Activated CD4-positive, CD25-positive, alpha-beta regulatory T cell treated with anti-CD3 and anti-CD28 coated beads, Interleukin-2, amount 50 U/mL, for 72 hours (primary cell): Measurements from ENCODE around the gene CDH24.

ENCODE experiments used
- DNase-seq: peaks from one replicate; pipeline ENCODE4 v3.0.0; 2021

The CDH24 gene

GRCh38 chr14:23060536-23061260 is 3.4 kb upstream of the CDH24 start:
- no peak for DNase-seq

- DNase-seq: no peak
Measured at GRCh38 chr14:23058654-23059504, 1.6 kb upstream of the CDH24 start.

- peak; percentile 87 for DNase-seq
Measured at GRCh38 chr14:23057757-23058653, 685 bp upstream of the CDH24 start.

- DNase-seq: peak; percentile 61
Measured at GRCh38 chr14:23056145-23056955, 970 bp downstream of the CDH24 start.

GRCh38 chr14:23055621-23056144 is 1.6 kb downstream of the CDH24 start:
- no peak for DNase-seq

- no peak for DNase-seq
Measured at GRCh38 chr14:23055147-23055550, 2.2 kb downstream of the CDH24 start.

- DNase-seq: no peak
Measured at GRCh38 chr14:23054000-23054811, 3.1 kb downstream of the CDH24 start.

GRCh38 chr14:23053426-23053825 is 3.9 kb downstream of the CDH24 start:
- no peak for DNase-seq

GRCh38 chr14:23052671-23053070 is 4.6 kb downstream of the CDH24 start:
- no peak for DNase-seq

- no peak for DNase-seq
Measured at GRCh38 chr14:23052182-23052623, 5.1 kb downstream of the CDH24 start.

GRCh38 chr14:23051141-23052057 is 5.9 kb downstream of the CDH24 start:
- no peak for DNase-seq

GRCh38 chr14:23049011-23049410 is 8.3 kb downstream of the CDH24 start:
- no peak for DNase-seq

GRCh38 chr14:23047751-23048693 is 9.3 kb downstream of the CDH24 start:
- no peak for DNase-seq

GRCh38 chr14:23047034-23047634 is 10.2 kb downstream of the CDH24 start:
- no peak for DNase-seq

GRCh38 chr14:23045419-23046357 is 11.6 kb downstream of the CDH24 start:
- no peak for DNase-seq

GRCh38 chr14:23044840-23045239 is 12.5 kb downstream of the CDH24 start:
- no peak for DNase-seq

GRCh38 chr14:23043754-23044153 is 13.6 kb downstream of the CDH24 start:
- DNase-seq: no peak
